Astrocyte of the cerebellum (primary cell): ENCODE data around the gene CNTN5.

ENCODE experiments used
- DNase-seq: peaks from one replicate; pipeline ENCODE4 v3.0.0-alpha.2; 2011; ENCODE audit warnings: low read depth
- H3K4me3 ChIP-seq: 2 replicates; pipeline ENCODE4 v1.5.1; 2011; ENCODE audit warnings: mild to moderate bottlenecking, low read depth, low read length, moderate library complexity
- CTCF ChIP-seq: IDR thresholded peaks from 2 replicates; pipeline ENCODE4 v1.5.1; 2012; ENCODE audit warnings: low read length, low read depth, moderate library complexity, mild to moderate bottlenecking; ENCODE audit errors: missing control alignments
- in situ Hi-C: cut with HindIII; loops from 2 replicates; pipeline ENCODE4 v1.10.0; 2017; ENCODE audit warnings: low sequenced_read_pairs

The CNTN5 gene

GRCh38 chr11:99316776-99317520 is 296.2 kb downstream of the CNTN5 start:
- DNase-seq = peak; percentile 22
- H3K4me3 ChIP-seq = no peak overlapping the region
- TF ChIP-seq CTCF = no peak
- in situ Hi-C loops = no loop called here

- no peak for DNase-seq
- in situ Hi-C loops = no loop called here
- H3K4me3 ChIP-seq = no peak overlapping the region
- no peak for TF ChIP-seq CTCF
Measured at GRCh38 chr11:99320769-99321290, 300.1 kb downstream of the CNTN5 start.

GRCh38 chr11:99325847-99326246 is 305.1 kb downstream of the CNTN5 start:
- TF ChIP-seq CTCF = no peak
- in situ Hi-C loops = no loop called here
- H3K4me3 ChIP-seq = no peak overlapping the region
- peak; percentile 55 for DNase-seq

- DNase-seq = no peak
- H3K4me3 ChIP-seq = no peak overlapping the region
- in situ Hi-C loops = no loop called here
- no peak for TF ChIP-seq CTCF
Measured at GRCh38 chr11:99327066-99327465, 306.3 kb downstream of the CNTN5 start.

GRCh38 chr11:99327527-99327926 is 306.8 kb downstream of the CNTN5 start:
- in situ Hi-C loops = no loop called here
- TF ChIP-seq CTCF = no peak
- no peak overlapping the region for H3K4me3 ChIP-seq
- DNase-seq = no peak

GRCh38 chr11:99333621-99334020 is 312.9 kb downstream of the CNTN5 start:
- TF ChIP-seq CTCF = no peak
- no peak overlapping the region for H3K4me3 ChIP-seq
- DNase-seq = no peak
- in situ Hi-C loops = no loop called here

GRCh38 chr11:99343117-99343516 is 322.4 kb downstream of the CNTN5 start:
- DNase-seq = no peak
- in situ Hi-C loops = no loop called here
- no peak overlapping the region for H3K4me3 ChIP-seq
- TF ChIP-seq CTCF = no peak
